ENCODE results near the gene SCAPER. TPM values are rescaled to one million over a fixed set of nuclear protein-coding genes. Genes with fewer than 3 reads are reported as not detected.
"Not testable (repeated sequence)": the region's sequence is repeated elsewhere in the genome, so short reads cannot be mapped to it uniquely, and the experiment has no call there.

SCAPER gene
- total RNA-seq, 1 experiment from 2014 or later: 10.3 TPM

GRCh38 chr15:76431971-76432370 is 473.2 kb downstream of the SCAPER start:
- no peak overlapping the region; the same call in 1 of the 2 replicates for H3K27ac Mint-ChIP-seq
- DNase-seq (ENCODE audit: low spot score): no peak
- ChIA-PET CTCF (no interaction called here), POLR2A (no interaction called here)
- no peaks in the 10 kb centered on the region for H3K27me3 Mint-ChIP-seq (ENCODE audit: low read depth)
- TF ChIP-seq CBFB (CRISPR knock-in tag; IDR thresholded peaks at IDR 0.05; ENCODE audit: low read depth) (no peak), USF1 (CRISPR knock-in tag; IDR thresholded peaks at IDR 0.05) (no peak), NR1H2 (CRISPR knock-in tag; IDR thresholded peaks at IDR 0.05) (no peak), ATF1 (CRISPR knock-in tag; IDR thresholded peaks at IDR 0.05) (no peak), ETV6 (CRISPR knock-in tag; IDR thresholded peaks at IDR 0.05) (no peak)
- peaks cover 14% of the 10 kb centered on the region for H3K9me3 Mint-ChIP-seq
- H3K4me1 Mint-ChIP-seq: peaks cover 25% of the 10 kb centered on the region
- H3K36me3 Mint-ChIP-seq: peaks cover 13% of the 10 kb centered on the region
- no peak overlapping the region for H3K4me3 Mint-ChIP-seq
- ATAC-seq: peak; percentile 52

- H3K27ac Mint-ChIP-seq; CTCF ChIA-PET; H3K27me3 Mint-ChIP-seq (ENCODE audit: low read depth); DNase-seq (ENCODE audit: low spot score); H3K4me3 Mint-ChIP-seq; ATAC-seq; POLR2A ChIA-PET: not testable (repeated sequence)
- H3K9me3 Mint-ChIP-seq: peaks cover 25% of the 10 kb centered on the region
- peaks cover 23% of the 10 kb centered on the region for H3K36me3 Mint-ChIP-seq
- peaks cover 25% of the 10 kb centered on the region for H3K4me1 Mint-ChIP-seq
Observed at GRCh38 chr15:76430711-76431110, 474.4 kb downstream of the SCAPER start.

GRCh38 chr15:76429661-76430060 is 475.5 kb downstream of the SCAPER start:
- POLR2A ChIA-PET: no interaction called here
- H3K4me1 Mint-ChIP-seq: peaks cover 25% of the 10 kb centered on the region
- H3K27me3 Mint-ChIP-seq (ENCODE audit: low read depth): no peaks in the 10 kb centered on the region
- TF ChIP-seq MYBL2 (CRISPR knock-in tag; IDR thresholded peaks at IDR 0.05) (no peak), TP53 (CRISPR knock-in tag; IDR thresholded peaks at IDR 0.05) (no peak), ZNF263 (CRISPR knock-in tag; IDR thresholded peaks at IDR 0.05; ENCODE audit: low read depth) (no peak), E2F4 (CRISPR knock-in tag; IDR thresholded peaks at IDR 0.05; ENCODE audit: borderline replicate concordance, low read depth) (no peak), NR2C2 (CRISPR knock-in tag; IDR thresholded peaks at IDR 0.05) (no peak), ZNF232 (CRISPR knock-in tag; IDR thresholded peaks at IDR 0.05) (no peak), ARID4B (CRISPR knock-in tag; IDR thresholded peaks at IDR 0.05; ENCODE audit: borderline replicate concordance) (no peak)
- H3K36me3 Mint-ChIP-seq: peaks cover 31% of the 10 kb centered on the region
- DNase-seq (ENCODE audit: low spot score) (no peak), ATAC-seq (no peak)
- CTCF ChIA-PET: no interaction called here
- H3K4me3 Mint-ChIP-seq: no peak overlapping the region
- H3K27ac Mint-ChIP-seq: no peak overlapping the region
- H3K9me3 Mint-ChIP-seq: peaks cover 33% of the 10 kb centered on the region

DNA sequence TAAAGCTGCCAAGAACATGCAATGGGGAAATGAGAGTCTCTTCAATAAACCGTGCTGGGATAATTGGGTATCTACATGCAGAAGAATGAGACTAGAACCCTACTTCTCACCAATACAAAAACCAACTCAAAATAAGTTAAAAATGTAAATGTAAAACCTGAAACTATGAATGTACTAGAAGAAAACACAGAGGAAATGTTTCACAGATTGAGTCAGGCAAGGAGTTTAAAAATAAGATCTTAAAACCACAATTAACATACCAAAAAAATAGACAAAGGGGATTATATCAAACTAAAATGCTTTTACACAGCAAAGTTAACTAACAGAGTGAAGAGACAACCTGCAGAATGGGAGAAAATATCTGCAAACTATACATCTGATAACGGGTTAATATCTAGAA is 478.2 kb downstream of the SCAPER start:
- H3K27ac Mint-ChIP-seq: no peak overlapping the region
- peaks cover 31% of the 10 kb centered on the region for H3K36me3 Mint-ChIP-seq
- peaks cover 13% of the 10 kb centered on the region for H3K4me1 Mint-ChIP-seq
- ChIA-PET POLR2A (no interaction called here), CTCF (no interaction called here)
- H3K9me3 Mint-ChIP-seq: peaks cover 48% of the 10 kb centered on the region
- no peaks in the 10 kb centered on the region; the same call in 1 of the 2 replicates for H3K27me3 Mint-ChIP-seq (ENCODE audit: low read depth)
- ATAC-seq (no peak), DNase-seq (ENCODE audit: low spot score) (no peak)
- no peak overlapping the region for H3K4me3 Mint-ChIP-seq
- TF ChIP-seq MXD4 (CRISPR knock-in tag; IDR thresholded peaks at IDR 0.05; ENCODE audit: borderline replicate concordance) (no peak), ZNF263 (CRISPR knock-in tag; IDR thresholded peaks at IDR 0.05; ENCODE audit: low read depth) (no peak), AFF4 (CRISPR knock-in tag; IDR thresholded peaks at IDR 0.05; ENCODE audit: borderline replicate concordance) (no peak), ZNF512 (CRISPR knock-in tag; IDR thresholded peaks at IDR 0.05; ENCODE audit: borderline replicate concordance) (no peak), ZMAT4 (CRISPR knock-in tag; IDR thresholded peaks at IDR 0.05) (no peak), OVOL2 (CRISPR knock-in tag; IDR thresholded peaks at IDR 0.05; ENCODE audit: borderline replicate concordance) (no peak), NR1H2 (CRISPR knock-in tag; IDR thresholded peaks at IDR 0.05) (no peak)

Data from WTC11 (cell line).